Retinal pigment epithelial cell (primary cell): ENCODE data around the gene AZIN2.
"Not testable (repeated sequence)": the region's sequence is repeated elsewhere in the genome, so short reads cannot be mapped to it uniquely, and the experiment has no call there.

Experiments used
- DNase-seq: peaks from one replicate; pipeline ENCODE4 v3.0.0-alpha.2; 2010; ENCODE audit warnings: low read depth
- H3K4me3 ChIP-seq: 2 replicates; pipeline ENCODE4 v1.5.1; 2011; ENCODE audit warnings: mild to moderate bottlenecking, low read length, control low read depth, moderate library complexity
- TF ChIP-seq, protein P1 (sequence below): conservative IDR thresholded peaks from 2 replicates; pipeline ENCODE4 v1.5.1; 2011; ENCODE audit warnings: low read depth, low read length, control low read depth, inconsistent platforms

AZIN2 gene

DNA sequence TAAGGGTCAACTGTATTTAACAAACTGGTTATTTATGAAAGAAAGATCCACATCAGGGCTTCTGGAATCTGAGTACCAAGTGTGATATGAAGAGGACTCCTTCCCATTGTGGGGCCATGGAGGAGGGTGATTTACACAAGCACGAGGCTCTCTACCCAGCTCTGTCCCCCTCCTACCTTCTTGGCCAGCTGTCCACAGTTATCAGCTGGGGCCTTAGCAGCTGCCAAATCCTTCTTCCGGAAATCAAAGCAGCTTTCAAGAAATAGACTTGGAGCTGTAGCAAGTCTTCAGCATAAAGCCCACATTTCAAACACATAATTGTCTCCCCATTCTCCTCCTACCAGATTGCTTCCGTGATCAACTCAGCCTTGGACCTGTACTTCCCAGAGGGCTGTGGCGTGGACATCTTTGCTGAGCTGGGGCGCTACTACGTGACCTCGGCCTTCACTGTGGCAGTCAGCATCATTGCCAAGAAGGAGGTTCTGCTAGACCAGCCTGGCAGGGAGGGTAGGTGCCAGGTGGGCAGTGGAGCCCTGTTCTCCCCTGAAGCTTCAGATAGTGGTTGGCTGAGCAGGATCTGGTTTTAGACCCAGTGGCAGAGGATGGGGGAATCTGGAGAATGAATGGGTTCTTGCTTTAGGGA lies 15.5 kb downstream of the AZIN2 start:
- TF ChIP-seq, protein P1, sequence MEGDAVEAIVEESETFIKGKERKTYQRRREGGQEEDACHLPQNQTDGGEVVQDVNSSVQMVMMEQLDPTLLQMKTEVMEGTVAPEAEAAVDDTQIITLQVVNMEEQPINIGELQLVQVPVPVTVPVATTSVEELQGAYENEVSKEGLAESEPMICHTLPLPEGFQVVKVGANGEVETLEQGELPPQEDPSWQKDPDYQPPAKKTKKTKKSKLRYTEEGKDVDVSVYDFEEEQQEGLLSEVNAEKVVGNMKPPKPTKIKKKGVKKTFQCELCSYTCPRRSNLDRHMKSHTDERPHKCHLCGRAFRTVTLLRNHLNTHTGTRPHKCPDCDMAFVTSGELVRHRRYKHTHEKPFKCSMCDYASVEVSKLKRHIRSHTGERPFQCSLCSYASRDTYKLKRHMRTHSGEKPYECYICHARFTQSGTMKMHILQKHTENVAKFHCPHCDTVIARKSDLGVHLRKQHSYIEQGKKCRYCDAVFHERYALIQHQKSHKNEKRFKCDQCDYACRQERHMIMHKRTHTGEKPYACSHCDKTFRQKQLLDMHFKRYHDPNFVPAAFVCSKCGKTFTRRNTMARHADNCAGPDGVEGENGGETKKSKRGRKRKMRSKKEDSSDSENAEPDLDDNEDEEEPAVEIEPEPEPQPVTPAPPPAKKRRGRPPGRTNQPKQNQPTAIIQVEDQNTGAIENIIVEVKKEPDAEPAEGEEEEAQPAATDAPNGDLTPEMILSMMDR: no peak
- H3K4me3 ChIP-seq: no peak overlapping the region
- DNase-seq: no peak

DNA sequence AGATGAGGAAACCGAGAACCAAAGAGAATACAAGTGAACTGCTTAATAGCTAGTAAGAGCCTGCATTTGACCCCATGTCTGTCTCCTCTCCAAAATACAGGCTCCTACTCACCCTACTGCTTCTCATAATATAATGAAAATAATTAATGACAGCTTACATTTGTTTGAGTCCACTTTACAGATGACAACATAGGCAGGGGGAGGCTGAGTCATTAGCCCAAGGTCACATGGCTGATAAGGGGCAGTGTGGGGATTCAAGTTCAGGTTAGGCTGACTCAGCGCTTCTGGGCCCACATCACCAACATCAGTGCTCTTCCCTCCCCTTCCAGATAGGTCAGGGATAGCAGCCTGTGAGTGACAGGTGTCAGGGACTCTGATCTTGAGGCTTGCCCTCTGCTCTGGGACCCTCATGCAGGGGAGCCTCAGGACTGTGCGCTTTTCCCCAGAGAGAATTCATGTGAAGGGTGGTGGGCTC lies 16.2 kb downstream of the AZIN2 start:
- H3K4me3 ChIP-seq: no peak overlapping the region
- DNase-seq: no peak
- TF ChIP-seq, protein P1: no peak

DNA sequence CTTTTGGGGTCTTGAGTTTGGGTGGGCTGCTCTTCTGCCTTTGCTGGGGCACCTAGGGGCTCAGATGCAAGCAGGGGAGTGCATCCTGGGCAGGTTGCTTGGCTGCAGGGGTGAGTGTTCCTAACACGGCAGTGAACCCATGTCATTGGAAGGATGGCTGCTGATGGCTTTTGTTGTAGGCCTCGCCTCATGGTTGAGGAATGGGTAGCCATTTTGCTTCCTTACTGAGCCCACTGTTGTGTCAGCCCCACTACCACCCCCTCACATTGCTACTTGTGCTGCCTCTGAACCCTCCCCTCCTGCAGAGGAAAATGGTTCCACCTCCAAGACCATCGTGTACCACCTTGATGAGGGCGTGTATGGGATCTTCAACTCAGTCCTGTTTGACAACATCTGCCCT lies 16.8 kb downstream of the AZIN2 start:
- DNase-seq: no peak
- H3K4me3 ChIP-seq: no peak overlapping the region
- TF ChIP-seq, protein P1: no peak

DNA sequence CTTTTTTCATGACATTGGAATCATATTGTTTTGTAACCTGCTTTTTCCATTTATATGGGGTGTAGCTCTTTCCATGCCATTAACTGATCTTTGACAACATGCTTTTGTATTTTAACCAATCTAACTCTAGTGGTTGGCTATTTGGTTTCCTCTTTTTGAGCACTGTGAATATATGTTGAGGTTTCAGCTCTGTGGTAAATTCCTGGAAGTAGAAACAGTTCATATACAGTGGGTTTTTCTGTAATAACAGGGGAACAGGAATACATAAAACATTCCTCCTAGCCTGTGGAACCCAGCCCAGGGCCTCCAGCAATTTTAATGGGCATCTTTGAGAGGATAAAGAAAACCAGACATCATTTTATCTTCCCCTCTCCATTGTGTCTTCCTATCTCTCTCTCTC lies 17.4 kb downstream of the AZIN2 start:
- no peak for DNase-seq
- TF ChIP-seq, protein P1: no peak

DNA sequence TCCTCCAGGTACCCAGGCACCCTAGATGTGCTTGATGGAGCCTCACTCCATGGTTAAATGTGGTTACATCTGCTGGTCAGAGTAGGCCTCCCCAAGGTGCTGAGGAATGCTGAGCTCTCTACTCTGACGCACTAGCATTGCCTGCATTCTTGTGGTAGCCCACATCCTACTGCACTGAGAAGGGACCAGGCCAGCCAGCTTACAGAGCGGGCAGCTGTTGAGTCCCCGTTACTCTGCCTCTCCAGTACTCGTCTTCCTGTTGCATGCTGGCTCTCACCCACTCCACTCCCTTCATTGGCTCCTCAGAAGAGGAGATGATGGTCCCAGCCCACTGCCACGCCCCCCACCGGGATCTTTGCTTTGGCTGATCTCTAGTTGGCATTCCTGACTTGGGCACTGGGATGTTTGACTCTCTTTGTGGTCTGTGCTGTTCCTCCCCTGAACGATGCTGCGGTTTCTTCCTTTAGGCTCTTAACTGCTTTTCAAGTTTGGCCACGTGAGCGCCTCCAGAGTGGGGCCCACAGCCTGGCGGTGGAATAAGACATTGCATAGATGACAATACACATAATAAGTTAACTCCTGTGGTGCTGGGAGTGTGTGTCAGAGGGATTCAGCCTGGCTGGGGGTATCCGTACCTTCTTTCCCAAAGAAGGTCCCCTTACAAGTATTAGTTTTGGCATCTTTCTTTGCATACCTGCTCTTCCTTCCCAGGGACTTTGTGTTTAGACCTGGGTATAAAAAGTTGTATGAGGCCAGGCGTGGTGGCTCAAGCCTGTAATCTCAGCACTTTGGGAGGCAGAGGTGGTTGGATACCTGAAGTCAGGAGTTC lies 18.6 kb downstream of the AZIN2 start:
- H3K4me3 ChIP-seq: no peak overlapping the region
- DNase-seq: peak; percentile 100
- TF ChIP-seq, protein P1: peak; percentile 67

More for the DNA sequence above, 17.4 kb downstream of the AZIN2 start:
- no peak overlapping the region for H3K4me3 ChIP-seq

DNA sequence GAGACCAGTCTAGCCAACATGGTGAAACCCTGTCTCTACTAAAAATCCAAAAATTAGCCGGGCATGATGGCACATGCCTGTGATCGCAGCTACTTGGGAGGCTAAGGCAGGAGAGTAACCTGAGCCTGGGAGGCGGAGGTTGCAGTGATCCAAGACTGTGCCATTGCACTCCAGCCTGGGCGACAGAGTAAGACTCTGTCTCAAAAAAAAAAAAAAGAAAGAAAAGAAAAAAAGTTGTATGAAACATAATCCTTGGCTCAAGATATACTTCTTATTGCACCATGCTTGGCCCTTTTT lies 19.1 kb downstream of the AZIN2 start:
- not testable (repeated sequence) for H3K4me3 ChIP-seq, DNase-seq

DNA sequence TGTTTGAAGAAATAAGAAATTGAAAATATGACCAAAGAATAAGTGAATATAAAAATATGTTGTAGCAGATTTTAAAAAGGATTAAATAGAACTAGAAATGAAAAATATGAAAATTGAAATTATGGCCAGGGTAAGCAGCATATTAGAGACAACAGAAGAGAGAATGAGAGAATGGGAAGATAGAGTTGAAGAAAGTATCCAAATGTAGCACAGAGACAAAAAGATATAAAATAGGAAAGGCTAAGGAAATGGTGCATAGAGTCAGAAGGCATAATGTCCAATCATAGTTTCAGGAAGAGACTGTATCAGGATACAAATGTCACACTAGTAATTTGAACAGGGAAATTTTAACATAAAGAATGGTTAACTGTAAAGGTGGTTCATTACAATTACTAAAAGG lies 29.5 kb downstream of the AZIN2 start:
- no peak overlapping the region for H3K4me3 ChIP-seq
- TF ChIP-seq, protein P1: no peak
- no peak for DNase-seq
